Stimulated activated CD8-positive, alpha-beta memory T cell treated with anti-CD3 and anti-CD28 coated beads, Interleukin-7, amount 100 ng/mL, for 48 hours (primary cell): Measurements from ENCODE around the gene ARSK.
"Not testable (repeated sequence)": the region's sequence is repeated elsewhere in the genome, so short reads cannot be mapped to it uniquely, and the experiment has no call there.

Experiments used
- DNase-seq, 2 donors: peaks; one replicate each; pipeline ENCODE4 v3.0.0-alpha.2; 2020; ENCODE audit warnings: low read depth in 1 of 2; ENCODE audit errors: extremely low read depth in 1 of 2

Gene ARSK

GRCh38 chr5:95646226-95646568, 91.3 kb downstream of the ARSK start:
- DNase-seq = not testable (repeated sequence)

- peak; percentile 94 for DNase-seq
These were observed 91.9 kb downstream of the ARSK start, which contains the start of gene RFESD for GRCh38 chr5:95646569-95647431. RFESD (plus strand) TSS chr5:95646777; CDS start chr5:95652272, 5,495 bp downstream.

- DNase-seq = no peak
These were observed 93.3 kb downstream of the ARSK start for GRCh38 chr5:95647886-95648860.

- DNase-seq = no peak
These were observed 94.4 kb downstream of the ARSK start for GRCh38 chr5:95649274-95649673.

GRCh38 chr5:95649842-95650620, 95.1 kb downstream of the ARSK start:
- DNase-seq = no peak

- DNase-seq = no peak
These were observed 97.9 kb downstream of the ARSK start for GRCh38 chr5:95652849-95653248.

- DNase-seq = no peak
These were observed 99.3 kb downstream of the ARSK start for GRCh38 chr5:95654196-95654595.
